Tibial nerve (tissue), 4 donors: ENCODE data around the gene TPRN. TPM values are rescaled to one million over a fixed set of nuclear protein-coding genes. Genes with fewer than 3 reads are reported as not detected.

Experiments used
- DNase-seq, 2 donors: peaks; one replicate each; pipeline ENCODE4 v3.0.0-alpha.2; 2019; ENCODE audit warnings: low spot score in 2 of 2
- H3K27ac ChIP-seq, 4 donors: fragments of 200-600 bp; sonication (generic) in 3 of 4; one replicate each; pipeline ENCODE4 v1.5.1; 2017 to 2019; ENCODE audit warnings: mild to moderate bottlenecking in 1 of 4
- H3K27me3 ChIP-seq, 2 donors: fragments of 200-600 bp; sonication (generic) in 1 of 2; one replicate each; pipeline versions ENCODE4 v1.5.1 to v1.6.0; 2017 to 2019
- H3K36me3 ChIP-seq, 3 donors: fragments of 200-600 bp; sonication (generic); one replicate each; pipeline ENCODE4 v1.5.1; 2018 to 2019
- H3K4me1 ChIP-seq, 4 donors: fragments of 200-600 bp; sonication (generic) in 3 of 4; one replicate each; pipeline ENCODE4 v1.5.1; 2017 to 2019
- H3K4me3 ChIP-seq, 4 donors: fragments of 200-600 bp; sonication (generic) in 3 of 4; one replicate each; pipeline ENCODE4 v1.5.1; 2017 to 2019; ENCODE audit warnings: mild to moderate bottlenecking in 1 of 4, moderate library complexity in 1 of 4
- H3K9me3 ChIP-seq, 4 donors: fragments of 200-600 bp; sonication (generic) in 3 of 4; one replicate each; pipeline ENCODE4 v1.5.1; 2017 to 2019
- CTCF ChIP-seq, 5 experiments: fragments of 200-600 bp in 3 of 5; fragments of 450-650 bp in 2 of 5; sonication (generic) in 3 of 5; IDR thresholded peaks; one replicate each; pipeline ENCODE4 v1.5.1; 2016 to 2019; ENCODE audit warnings: antibody characterized with exemption in 5 of 5, mild to moderate bottlenecking in 3 of 5, moderate library complexity in 2 of 5
- EP300 ChIP-seq, 2 donors: sonication (generic); formaldehyde crosslinking; IDR thresholded peaks; one replicate each; pipeline ENCODE4 v1.6.1; 2017; ENCODE audit warnings: antibody characterized with exemption in 2 of 2, mild to moderate bottlenecking in 1 of 2
- POLR2A ChIP-seq, 2 donors: fragments of 450-650 bp; IDR thresholded peaks; one replicate each; pipeline ENCODE4 v1.6.1; 2017; ENCODE audit warnings: antibody characterized with exemption in 2 of 2, mild to moderate bottlenecking in 2 of 2, moderate library complexity in 2 of 2
- WGBS, 2 donors: methylation state at CpG; one replicate each; pipeline ENCODE4 v1.1.5; 2018; 5-methylcytosine and 5-hydroxymethylcytosine counted together
- total RNA-seq, 4 donors: library from RNA; depleted of rRNA; stranded (reverse); fragments of >200 nt; gene quantifications; one replicate each; pipeline ENCODE4 v1.1.0, GENCODE V29; 2016

The TPRN gene
- total RNA-seq, 4 donors from 2014 or later, result 6.8 to 12.3 (median 8.9) TPM

- peaks cover 0 to 27% (median 11%) of the 10 kb centered on the region in 4 donors for H3K4me1 ChIP-seq
- TF ChIP-seq POLR2A (IDR thresholded peaks at IDR 0.05) (no peak), CTCF (IDR thresholded peaks at IDR 0.05) (no peak), EP300 (IDR thresholded peaks at IDR 0.05) (no peak)
- H3K36me3 ChIP-seq, result peaks cover 0 to 14% (median 0%) of the 10 kb centered on the region in 3 donors
- DNase-seq, result no peak
- no peak overlapping the region for H3K4me3 ChIP-seq
- H3K9me3 ChIP-seq, result no peaks in the 10 kb centered on the region
- 55 to 61% methylated on average over 13 to 21 of the region's 21 CpGs for WGBS, 2 donors
- H3K27ac ChIP-seq, result no peak overlapping the region
- peaks cover 4 to 25% of the 10 kb centered on the region in 2 donors for H3K27me3 ChIP-seq
Measured at GRCh38 chr9:137172901-137173795, 27.4 kb downstream of the TPRN start.

GRCh38 chr9:137171149-137171900 lies 29.2 kb downstream of the TPRN start:
- H3K9me3 ChIP-seq, result no peaks in the 10 kb centered on the region
- H3K4me1 ChIP-seq, result peaks cover 0 to 41% (median 16%) of the 10 kb centered on the region in 4 donors
- no peak for DNase-seq
- H3K36me3 ChIP-seq, result no peaks in the 10 kb centered on the region
- H3K4me3 ChIP-seq, result no peak overlapping the region
- WGBS, 2 donors, result 81 to 82% methylated on average over 14 to 20 of the region's 22 CpGs
- H3K27me3 ChIP-seq, result peaks cover 7 to 43% of the 10 kb centered on the region in 2 donors
- H3K27ac ChIP-seq, result no peak overlapping the region
- TF ChIP-seq CTCF (IDR thresholded peaks at IDR 0.05) (no peak), POLR2A (IDR thresholded peaks at IDR 0.05) (no peak), EP300 (IDR thresholded peaks at IDR 0.05) (no peak)

GRCh38 chr9:137170486-137171148 lies 29.9 kb downstream of the TPRN start:
- Histone ChIP-seq H3K27me3 (peaks cover 9 to 51% of the 10 kb centered on the region in 2 donors), H3K36me3 (no peaks in the 10 kb centered on the region), H3K4me1 (peaks cover 0 to 41% (median 16%) of the 10 kb centered on the region in 4 donors), H3K4me3 (no peak overlapping the region), H3K9me3 (no peaks in the 10 kb centered on the region), H3K27ac (no peak overlapping the region)
- DNase-seq, result no peak
- WGBS, 2 donors, result 42 to 46% methylated on average over 8 to 14 of the region's 14 CpGs
- no peak for TF ChIP-seq EP300 (IDR thresholded peaks at IDR 0.05)
- no peak for TF ChIP-seq POLR2A (IDR thresholded peaks at IDR 0.05)
- no peak for TF ChIP-seq CTCF (IDR thresholded peaks at IDR 0.05)

- no peak for DNase-seq
- Histone ChIP-seq H3K27me3 (peaks cover 9 to 57% of the 10 kb centered on the region in 2 donors), H3K27ac (no peak within 1 kb of the TSS), H3K9me3 (no peaks in the 10 kb centered on the region), H3K4me3 (peak within 1 kb of the TSS in 3 of 4 donors; percentile 13 to 41 (median 22)), H3K4me1 (peaks cover 0 to 35% (median 16%) of the 10 kb centered on the region in 4 donors), H3K36me3 (no peaks in the 10 kb centered on the region)
- 10 to 30% methylated on average over 2 to 38 of the region's 41 CpGs for WGBS, 2 donors
- TF ChIP-seq CTCF (IDR thresholded peaks at IDR 0.05) (no peak), EP300 (IDR thresholded peaks at IDR 0.05) (no peak), POLR2A (IDR thresholded peaks at IDR 0.05) (no peak)
Measured at GRCh38 chr9:137169896-137170358, 30.6 kb downstream of the TPRN start, which contains the start of gene LRRC26. Gene LRRC26, minus strand, starts transcription at chr9:137170051. Its CDS starts 108 bp downstream, at chr9:137169943.
